Measurements from ENCODE around the gene AEBP1. TPM values are rescaled to one million over a fixed set of nuclear protein-coding genes. Genes with fewer than 3 reads are reported as not detected.

Gene AEBP1
- total and polyA plus RNA-seq, 9 of the 15 experiments (the other 6 are each of a cell fraction or from before 2014, with no cell fraction given), result 0.03 to 0.78 (median 0.30) TPM; not detected in 2

DNA sequence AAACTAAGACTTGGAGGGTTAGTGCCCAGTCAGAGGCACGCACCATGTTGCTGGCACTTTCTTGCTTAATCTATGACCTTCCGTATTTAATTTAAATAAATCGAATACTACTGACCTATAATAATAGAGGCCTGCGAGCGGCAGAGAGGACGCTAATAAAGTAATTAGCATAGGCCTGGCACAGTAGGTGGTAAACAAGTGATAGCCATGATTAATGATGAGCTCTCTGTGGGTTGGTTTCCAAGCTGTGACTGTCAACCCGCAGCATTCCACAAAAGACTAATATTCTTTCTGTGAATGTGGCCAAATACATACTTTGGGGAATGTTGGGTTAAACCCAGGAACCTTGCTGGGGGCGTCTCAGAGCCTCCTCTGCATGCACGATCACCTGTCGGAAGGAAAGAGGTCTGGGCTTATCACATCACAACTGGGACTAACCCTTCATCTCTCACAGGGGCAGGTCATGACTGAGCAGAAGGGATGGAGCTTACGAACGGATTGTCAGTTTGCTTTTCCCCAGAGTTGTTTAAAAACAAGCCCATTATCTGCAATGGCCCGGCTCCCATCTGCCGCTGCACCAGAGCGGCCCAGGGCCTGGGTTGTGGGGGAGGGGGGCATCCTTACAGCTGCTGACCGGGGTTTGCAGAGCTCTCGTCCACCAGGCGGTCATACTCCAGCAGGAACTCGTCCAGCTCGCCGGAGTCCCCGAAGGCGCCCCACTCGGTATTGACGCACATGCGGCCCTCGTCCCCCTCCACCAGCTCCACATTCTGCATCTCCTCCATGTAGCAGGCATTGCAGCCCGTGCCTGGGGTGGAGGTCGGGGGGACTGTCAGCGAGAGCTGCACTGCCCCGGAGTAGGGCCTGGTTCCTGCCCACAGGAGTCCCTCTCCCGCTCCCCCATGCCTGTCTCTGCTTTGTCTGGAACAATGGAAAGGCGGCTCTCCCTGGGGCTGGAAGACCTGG is 43.2 kb downstream of the AEBP1 start (continued):
- TF ChIP-seq ZMIZ1 (IDR thresholded peaks at IDR 0.05; ENCODE audit: low read depth in 2 of 2, low read length in 2 of 2) (peak in 1 of 2 experiments; percentile 73; a peak in 2 of 4 replicates), SRSF7 (optimal IDR thresholded peaks at IDR 0.05; ENCODE audit: low read depth, low read length) (no peak), ZNF212 (CRISPR knock-in tag; IDR thresholded peaks at IDR 0.05) (no peak), CCAR2 (IDR thresholded peaks at IDR 0.05; ENCODE audit: low read depth, low read length) (no peak), TOE1 (IDR thresholded peaks at IDR 0.05; ENCODE audit: borderline replicate concordance) (peak; percentile 55; the same call in 1 of the 2 replicates), TOE1 (CRISPR knock-in tag; IDR thresholded peaks at IDR 0.05; ENCODE audit: borderline replicate concordance, low read depth) (no peak), ZNF239 (CRISPR knock-in tag; IDR thresholded peaks at IDR 0.05) (no peak), CXXC5 (CRISPR knock-in tag; IDR thresholded peaks at IDR 0.05) (peak; percentile 60), KLF6 (CRISPR knock-in tag; IDR thresholded peaks at IDR 0.05; ENCODE audit: borderline replicate concordance) (no peak), MAFG (tag; conservative IDR thresholded peaks at IDR 0.05) (peak; percentile 48), ZNF518B (CRISPR knock-in tag; IDR thresholded peaks at IDR 0.05) (no peak), NFIC (IDR thresholded peaks at IDR 0.05) (peak; percentile 89), RBM17 (IDR thresholded peaks at IDR 0.05; ENCODE audit: borderline replicate concordance, low read depth, low read length) (no peak), ZNF431 (CRISPR knock-in tag; IDR thresholded peaks at IDR 0.05) (no peak), ZNF780A (CRISPR knock-in tag; IDR thresholded peaks at IDR 0.05) (no peak)
- TF ChIP-seq, protein P1, sequence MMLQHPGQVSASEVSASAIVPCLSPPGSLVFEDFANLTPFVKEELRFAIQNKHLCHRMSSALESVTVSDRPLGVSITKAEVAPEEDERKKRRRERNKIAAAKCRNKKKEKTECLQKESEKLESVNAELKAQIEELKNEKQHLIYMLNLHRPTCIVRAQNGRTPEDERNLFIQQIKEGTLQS (IDR thresholded peaks at IDR 0.05), result no peak
- TF ChIP-seq, protein P1 (CRISPR knock-in tag; conservative IDR thresholded peaks at IDR 0.05), result no peak
- TF ChIP-seq, protein P2, sequence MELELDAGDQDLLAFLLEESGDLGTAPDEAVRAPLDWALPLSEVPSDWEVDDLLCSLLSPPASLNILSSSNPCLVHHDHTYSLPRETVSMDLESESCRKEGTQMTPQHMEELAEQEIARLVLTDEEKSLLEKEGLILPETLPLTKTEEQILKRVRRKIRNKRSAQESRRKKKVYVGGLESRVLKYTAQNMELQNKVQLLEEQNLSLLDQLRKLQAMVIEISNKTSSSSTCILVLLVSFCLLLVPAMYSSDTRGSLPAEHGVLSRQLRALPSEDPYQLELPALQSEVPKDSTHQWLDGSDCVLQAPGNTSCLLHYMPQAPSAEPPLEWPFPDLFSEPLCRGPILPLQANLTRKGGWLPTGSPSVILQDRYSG (tag; conservative IDR thresholded peaks at IDR 0.05; ENCODE audit: low read depth), result 0 out of 2 replicates have a peak, but pooled peaks have one; percentile 18
